Measurements from ENCODE around the gene ITSN2.

DNA sequence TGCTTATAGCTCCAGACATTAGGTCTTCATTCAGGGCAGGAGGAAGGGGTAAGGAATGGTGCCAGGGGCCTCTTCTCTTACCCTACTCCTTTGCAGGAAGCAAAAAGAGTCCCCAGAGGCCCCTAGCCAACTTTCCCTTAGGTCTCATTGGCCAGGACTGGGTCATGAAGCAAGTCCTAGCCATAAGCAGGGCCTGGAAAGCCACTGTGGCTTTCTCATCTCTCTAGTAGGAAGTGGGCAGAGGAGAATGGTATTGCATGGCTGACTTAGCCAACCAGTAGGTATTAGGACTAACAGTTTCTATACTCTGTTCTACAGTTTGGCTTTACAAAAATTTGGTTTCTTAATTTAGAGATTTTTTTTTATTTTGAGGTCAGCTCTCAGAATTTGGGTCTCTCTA is 180.7 kb downstream of the ITSN2 start:
- TF ChIP-seq, protein P1, sequence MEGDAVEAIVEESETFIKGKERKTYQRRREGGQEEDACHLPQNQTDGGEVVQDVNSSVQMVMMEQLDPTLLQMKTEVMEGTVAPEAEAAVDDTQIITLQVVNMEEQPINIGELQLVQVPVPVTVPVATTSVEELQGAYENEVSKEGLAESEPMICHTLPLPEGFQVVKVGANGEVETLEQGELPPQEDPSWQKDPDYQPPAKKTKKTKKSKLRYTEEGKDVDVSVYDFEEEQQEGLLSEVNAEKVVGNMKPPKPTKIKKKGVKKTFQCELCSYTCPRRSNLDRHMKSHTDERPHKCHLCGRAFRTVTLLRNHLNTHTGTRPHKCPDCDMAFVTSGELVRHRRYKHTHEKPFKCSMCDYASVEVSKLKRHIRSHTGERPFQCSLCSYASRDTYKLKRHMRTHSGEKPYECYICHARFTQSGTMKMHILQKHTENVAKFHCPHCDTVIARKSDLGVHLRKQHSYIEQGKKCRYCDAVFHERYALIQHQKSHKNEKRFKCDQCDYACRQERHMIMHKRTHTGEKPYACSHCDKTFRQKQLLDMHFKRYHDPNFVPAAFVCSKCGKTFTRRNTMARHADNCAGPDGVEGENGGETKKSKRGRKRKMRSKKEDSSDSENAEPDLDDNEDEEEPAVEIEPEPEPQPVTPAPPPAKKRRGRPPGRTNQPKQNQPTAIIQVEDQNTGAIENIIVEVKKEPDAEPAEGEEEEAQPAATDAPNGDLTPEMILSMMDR (IDR thresholded peaks at IDR 0.05) = no peak
- TF ChIP-seq POLR2A (IDR thresholded peaks at IDR 0.05) (no peak), POLR2AphosphoS5 (IDR thresholded peaks at IDR 0.05) (no peak)

All from breast epithelium (tissue), 3 donors.